Retinal pigment epithelial cell (primary cell): ENCODE results near the gene KCNH3.

Experiments
- DNase-seq: peaks from one replicate; pipeline ENCODE4 v3.0.0-alpha.2; 2010; ENCODE audit warnings: low read depth
- H3K4me3 ChIP-seq: 2 replicates; pipeline ENCODE4 v1.5.1; 2011; ENCODE audit warnings: mild to moderate bottlenecking, low read length, control low read depth, moderate library complexity
- TF ChIP-seq, protein P1 (sequence below): conservative IDR thresholded peaks from 2 replicates; pipeline ENCODE4 v1.5.1; 2011; ENCODE audit warnings: low read depth, low read length, control low read depth, inconsistent platforms

The KCNH3 gene

DNA sequence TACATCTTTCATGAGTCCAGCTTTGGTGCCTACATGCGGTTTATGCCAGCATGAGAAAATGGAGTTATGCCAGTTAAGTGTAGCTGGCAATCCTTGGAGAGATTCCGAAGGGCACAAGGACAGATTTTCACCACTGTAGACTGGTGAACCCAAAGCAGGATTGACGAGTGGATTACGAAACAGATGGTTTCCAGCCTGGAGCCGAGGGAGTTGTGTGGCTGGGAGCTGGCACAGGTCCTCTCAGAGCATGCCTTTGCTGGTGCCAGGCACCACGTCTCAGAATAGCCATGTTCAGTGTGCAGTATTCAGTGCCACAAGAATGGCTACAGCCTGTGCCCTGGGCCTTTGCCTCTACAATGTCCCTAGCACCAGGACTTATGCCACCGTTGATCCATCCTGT, 13.2 kb downstream of the KCNH3 start:
- H3K4me3 ChIP-seq: no peak overlapping the region
- no peak for DNase-seq
- TF ChIP-seq, protein P1, sequence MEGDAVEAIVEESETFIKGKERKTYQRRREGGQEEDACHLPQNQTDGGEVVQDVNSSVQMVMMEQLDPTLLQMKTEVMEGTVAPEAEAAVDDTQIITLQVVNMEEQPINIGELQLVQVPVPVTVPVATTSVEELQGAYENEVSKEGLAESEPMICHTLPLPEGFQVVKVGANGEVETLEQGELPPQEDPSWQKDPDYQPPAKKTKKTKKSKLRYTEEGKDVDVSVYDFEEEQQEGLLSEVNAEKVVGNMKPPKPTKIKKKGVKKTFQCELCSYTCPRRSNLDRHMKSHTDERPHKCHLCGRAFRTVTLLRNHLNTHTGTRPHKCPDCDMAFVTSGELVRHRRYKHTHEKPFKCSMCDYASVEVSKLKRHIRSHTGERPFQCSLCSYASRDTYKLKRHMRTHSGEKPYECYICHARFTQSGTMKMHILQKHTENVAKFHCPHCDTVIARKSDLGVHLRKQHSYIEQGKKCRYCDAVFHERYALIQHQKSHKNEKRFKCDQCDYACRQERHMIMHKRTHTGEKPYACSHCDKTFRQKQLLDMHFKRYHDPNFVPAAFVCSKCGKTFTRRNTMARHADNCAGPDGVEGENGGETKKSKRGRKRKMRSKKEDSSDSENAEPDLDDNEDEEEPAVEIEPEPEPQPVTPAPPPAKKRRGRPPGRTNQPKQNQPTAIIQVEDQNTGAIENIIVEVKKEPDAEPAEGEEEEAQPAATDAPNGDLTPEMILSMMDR: no peak

DNA sequence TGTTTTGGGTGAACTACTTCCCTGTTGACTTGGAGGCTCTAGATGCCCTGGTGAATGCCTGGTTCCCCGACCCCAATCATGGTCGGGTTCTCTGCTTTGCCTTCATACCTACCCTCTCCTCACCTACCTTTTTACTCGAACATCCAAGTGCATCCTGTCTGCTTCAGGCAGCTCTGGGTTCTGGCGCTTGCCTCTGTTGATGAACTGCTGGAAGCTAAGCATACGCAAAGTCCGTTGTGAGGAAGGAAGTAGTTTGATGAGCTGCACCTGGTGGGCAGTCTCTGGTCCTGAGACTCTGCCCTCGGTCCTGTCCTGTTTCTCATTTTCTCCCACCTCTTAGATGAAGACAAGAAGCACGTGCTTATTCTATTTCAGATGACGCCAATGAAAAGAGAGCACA, 13.6 kb downstream of the KCNH3 start:
- no peak for DNase-seq
- TF ChIP-seq, protein P1: no peak
- no peak overlapping the region for H3K4me3 ChIP-seq

DNA sequence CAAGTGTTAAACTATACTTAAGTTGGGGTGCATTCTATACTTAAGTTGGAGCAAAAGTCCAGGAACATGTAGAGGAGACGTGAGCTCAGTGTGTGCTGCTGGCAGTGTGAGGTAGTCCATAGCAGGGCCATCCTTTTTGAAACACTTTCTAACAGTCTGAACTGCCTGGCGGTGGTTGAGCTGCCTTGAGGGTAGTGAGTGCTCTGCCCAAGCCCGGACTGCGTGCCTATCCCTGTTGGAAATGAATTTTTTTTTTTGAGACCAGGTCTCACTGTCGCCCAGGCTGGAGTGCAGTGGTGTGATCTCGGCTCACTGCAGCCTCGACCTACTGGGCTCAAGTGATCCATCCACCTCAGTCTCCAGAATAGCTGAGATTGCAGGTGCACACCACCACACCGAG, 14.1 kb downstream of the KCNH3 start:
- H3K4me3 ChIP-seq: no peak overlapping the region
- TF ChIP-seq, protein P1: no peak
- no peak for DNase-seq

GRCh38 chr12:49553512-49554088, 14.8 kb downstream of the KCNH3 start:
- no peak for DNase-seq
- TF ChIP-seq, protein P1: peak; percentile 52
- no peak overlapping the region for H3K4me3 ChIP-seq

DNA sequence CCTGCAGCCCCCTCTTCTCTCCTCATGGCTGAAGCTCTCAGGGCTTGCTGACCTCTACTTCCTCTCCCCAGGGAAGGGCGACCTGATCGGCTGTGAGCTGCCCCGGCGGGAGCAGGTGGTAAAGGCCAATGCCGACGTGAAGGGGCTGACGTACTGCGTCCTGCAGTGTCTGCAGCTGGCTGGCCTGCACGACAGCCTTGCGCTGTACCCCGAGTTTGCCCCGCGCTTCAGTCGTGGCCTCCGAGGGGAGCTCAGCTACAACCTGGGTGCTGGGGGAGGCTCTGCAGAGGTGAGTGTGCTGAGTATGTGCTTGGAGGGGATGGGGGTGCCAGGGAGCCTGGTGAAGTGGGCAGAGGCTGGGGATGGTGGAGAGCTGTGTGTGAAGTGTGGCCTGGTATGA, 15.4 kb downstream of the KCNH3 start:
- DNase-seq: no peak
- H3K4me3 ChIP-seq: no peak overlapping the region
- TF ChIP-seq, protein P1: no peak

DNA sequence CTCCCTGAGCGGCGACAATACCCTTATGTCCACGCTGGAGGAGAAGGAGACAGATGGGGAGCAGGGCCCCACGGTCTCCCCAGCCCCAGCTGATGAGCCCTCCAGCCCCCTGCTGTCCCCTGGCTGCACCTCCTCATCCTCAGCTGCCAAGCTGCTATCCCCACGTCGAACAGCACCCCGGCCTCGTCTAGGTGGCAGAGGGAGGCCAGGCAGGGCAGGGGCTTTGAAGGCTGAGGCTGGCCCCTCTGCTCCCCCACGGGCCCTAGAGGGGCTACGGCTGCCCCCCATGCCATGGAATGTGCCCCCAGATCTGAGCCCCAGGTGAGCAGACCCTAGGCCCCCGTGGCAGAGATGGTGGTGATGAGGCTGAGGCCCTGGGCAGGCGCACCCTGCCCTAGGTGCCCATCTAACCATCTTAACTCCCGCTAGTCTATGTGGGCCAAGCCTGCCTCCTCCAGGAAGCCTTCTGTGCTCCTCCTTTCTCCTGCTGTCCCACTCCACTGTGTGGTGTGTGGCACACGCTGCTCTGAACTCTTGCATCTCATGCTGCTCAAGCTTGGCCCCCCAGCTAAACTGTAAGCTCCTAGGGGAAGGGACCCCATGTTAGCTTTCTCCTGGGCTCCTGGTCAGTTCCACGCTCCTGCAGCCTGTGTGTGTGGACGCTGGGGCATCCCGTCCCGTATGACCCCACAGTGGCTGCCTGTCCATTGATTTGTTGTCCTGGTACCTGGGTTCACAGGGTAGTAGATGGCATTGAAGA, 17.0 kb downstream of the KCNH3 start:
- no peak for DNase-seq
- no peak overlapping the region for H3K4me3 ChIP-seq
- TF ChIP-seq, protein P1: no peak
